HUDEP-2 (cell line): ENCODE data around the gene CYTIP.

ENCODE experiments used
- DNase-seq, 76 experiments: peaks; one replicate each; lab custom pipeline; 2025; ENCODE audit not compliant: unreplicated experiment in 76 of 76; lab: John Stamatoyannopoulos, UW

The CYTIP gene

GRCh38 chr2:157465554-157465953 is 21.7 kb upstream of the CYTIP start:
- DNase-seq = no peak

GRCh38 chr2:157463002-157463401 is 19.1 kb upstream of the CYTIP start:
- no peak for DNase-seq

- DNase-seq = no peak
Measured at GRCh38 chr2:157460897-157461296, 17.0 kb upstream of the CYTIP start.

DNA sequence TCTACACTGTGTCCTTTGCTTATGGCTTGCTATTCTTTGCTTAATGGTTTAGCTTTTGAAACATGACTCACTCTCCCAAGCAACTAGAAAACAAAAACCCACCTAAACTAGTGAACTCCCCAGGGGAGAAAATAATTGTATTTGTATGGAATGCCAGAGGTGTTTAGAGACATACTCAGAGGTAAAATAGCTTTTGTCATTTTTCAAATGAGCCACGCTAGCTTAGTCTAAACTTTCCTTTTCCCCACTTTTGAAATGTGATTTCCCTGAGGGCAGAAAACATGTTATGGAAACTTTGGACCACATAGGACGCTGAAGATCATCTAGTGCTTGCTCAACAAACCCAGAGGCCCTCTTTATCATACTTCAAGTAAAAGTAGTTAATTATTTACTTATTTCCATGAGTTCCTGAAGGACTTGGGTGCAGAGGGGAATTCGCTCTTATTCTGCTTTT is 16.5 kb upstream of the CYTIP start:
- no peak for DNase-seq

DNA sequence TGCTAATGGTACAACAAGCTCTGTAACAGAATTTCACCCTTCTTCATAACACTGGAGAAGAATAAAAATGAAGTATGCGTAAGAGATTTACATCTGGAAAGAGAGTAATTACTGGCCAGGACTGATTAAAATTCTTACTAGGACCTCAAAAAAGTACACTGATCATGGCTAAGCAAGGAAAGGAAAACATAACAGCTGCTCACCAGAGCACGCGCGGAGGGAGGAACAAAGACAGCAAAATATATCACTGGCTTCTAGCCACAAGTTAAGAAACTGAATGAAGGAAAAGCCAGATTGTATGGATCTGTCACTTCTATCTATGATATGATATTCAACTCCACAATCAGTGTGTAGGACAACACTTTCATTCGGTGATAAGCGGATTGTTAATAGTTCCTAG is 15.6 kb upstream of the CYTIP start:
- DNase-seq = no peak

- DNase-seq = no peak
Measured at GRCh38 chr2:157447741-157448140, 3.9 kb upstream of the CYTIP start.

DNA sequence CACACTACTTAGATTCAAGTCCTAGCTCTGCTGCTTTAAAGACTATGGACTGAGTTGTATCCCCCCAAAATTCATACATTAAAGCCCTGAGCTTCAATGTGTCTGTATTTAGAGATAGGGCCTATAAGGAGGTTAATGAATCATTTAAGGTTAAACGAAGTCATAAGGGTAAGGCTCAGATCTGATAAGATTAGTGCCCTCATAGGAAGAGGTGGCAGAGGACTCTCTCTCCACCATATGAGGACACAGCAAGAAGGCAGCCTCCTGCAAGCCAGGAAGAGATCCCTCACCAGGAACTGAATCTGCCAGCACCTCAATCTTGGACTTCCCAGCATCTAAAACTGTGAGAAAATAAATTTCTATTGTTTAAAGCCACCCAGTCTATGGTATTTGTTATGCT is 3.1 kb upstream of the CYTIP start:
- no peak for DNase-seq

DNA sequence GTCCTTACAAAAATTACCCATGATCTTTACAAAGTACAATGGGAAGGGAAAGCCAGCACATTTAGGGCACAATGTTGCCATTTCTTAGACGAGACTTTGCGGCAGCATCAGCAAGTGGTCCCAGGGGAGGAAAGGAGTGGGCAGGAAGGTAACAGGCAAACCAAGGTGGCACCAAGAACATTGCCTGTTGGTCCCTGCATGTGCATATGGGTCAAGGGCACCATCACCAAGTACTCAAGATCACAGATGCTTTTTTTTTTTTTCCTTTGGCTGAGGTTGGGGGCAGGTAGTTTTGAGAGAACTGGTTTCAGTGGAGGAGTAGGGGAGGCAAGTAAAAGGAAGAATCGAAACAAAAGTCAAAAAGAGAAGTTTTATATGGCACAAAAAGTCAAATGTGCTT is 752 bp upstream of the CYTIP start:
- DNase-seq = no peak

- DNase-seq = no peak
Measured at GRCh38 chr2:157443090-157443489, 799 bp downstream of the CYTIP start.

DNA sequence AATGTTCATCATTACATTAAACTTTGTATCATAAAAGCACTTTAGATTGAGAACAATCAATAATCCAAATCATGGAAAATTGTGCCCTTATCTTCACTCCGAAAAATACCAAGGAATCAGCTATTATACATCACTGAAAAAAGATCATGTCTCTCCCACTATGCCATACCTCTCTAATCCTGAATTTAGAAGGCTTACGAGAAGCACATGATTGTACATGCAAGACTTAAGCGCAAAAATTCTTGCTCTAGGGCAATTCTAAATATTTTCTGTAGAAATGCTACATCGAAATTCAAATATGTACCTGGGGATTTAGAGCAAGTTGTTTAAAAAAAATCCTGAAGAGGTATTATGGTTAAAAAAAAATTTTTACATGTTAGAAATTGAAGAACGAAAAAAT is 1.3 kb downstream of the CYTIP start:
- no peak for DNase-seq

DNA sequence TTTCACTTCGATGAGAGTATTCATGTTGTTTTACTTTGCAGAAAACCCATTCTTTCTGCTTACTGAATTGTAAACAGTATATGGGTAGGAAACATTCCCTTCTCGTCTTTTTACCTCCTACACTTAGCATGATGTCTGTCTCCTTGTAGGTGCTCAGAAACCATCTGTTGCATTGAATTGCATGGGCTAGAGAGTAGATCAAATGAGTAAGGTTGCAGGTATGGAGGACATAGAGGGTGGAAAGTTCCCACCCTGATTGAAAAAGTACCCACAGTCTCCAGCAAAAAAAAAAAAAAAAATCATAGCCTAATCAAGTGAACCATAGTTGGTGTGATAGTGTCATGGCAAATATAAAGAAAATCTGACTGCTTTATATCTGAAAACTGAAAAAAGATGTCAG is 1.7 kb downstream of the CYTIP start:
- DNase-seq = no peak

DNA sequence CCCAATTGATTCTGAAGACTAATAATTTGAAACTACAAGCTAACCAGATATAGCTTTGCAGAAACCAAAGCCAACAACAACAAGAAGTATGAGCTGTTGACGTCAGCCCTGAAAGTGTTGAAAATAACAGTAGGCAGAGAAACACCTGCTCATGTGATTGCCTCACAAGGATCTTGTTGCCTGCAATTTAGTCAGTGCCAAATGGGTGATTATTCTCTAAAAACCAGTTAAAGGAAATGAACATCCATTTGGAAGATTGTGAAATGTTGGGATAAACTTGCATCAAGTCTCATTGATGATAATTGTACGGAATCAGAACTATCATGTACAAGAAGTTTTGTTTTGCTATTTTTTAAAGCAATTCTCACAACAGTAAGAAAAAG is 2.8 kb downstream of the CYTIP start:
- DNase-seq = no peak

DNA sequence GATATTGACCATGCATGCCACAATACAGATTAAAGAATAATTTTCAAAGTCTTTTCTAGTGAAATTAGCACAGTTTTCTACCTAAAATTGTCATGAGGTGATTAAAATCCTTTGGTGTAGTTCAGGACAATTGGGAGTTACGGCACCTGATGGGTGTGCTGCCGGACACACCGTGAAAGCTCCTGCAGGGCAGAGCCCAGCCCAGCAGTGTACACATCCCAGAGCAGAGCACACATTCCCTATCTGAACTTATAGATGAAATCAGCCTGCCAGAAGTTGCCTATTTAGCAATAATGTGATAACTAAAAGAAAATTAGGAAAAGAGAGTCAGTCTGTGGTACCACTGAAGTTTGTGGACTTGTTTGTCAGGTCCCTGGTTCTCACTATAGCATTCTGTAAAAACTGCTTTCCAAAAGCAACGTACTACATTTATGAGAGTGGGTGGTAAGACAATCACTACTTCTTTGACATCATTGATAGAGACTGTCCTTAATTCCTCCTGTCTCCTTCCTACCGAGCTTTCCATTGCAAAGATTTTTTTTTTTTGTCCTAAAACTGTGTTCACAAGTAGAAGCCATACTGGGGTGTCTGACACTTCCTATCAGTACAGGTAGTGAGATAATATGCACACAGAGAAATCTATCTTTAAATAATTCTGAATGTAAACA is 3.4 kb downstream of the CYTIP start:
- no peak for DNase-seq

DNA sequence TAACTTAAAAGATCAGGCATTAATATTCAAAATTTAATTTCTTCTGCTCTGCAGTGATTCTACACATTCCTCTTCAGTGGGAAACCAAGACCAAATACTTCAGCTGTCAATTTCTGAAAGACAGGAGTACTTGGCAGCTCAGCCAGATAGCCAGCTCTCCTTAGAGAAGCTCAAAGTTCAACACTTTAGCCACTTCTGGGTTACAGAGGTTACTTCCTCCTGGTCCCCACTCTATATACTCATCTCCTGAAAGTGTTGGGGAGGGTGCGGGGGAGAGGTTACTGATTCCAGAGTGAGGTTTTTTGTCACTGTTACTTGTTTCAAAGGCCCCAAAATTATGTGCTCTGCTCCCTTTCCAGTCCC is 4.1 kb downstream of the CYTIP start:
- no peak for DNase-seq

DNA sequence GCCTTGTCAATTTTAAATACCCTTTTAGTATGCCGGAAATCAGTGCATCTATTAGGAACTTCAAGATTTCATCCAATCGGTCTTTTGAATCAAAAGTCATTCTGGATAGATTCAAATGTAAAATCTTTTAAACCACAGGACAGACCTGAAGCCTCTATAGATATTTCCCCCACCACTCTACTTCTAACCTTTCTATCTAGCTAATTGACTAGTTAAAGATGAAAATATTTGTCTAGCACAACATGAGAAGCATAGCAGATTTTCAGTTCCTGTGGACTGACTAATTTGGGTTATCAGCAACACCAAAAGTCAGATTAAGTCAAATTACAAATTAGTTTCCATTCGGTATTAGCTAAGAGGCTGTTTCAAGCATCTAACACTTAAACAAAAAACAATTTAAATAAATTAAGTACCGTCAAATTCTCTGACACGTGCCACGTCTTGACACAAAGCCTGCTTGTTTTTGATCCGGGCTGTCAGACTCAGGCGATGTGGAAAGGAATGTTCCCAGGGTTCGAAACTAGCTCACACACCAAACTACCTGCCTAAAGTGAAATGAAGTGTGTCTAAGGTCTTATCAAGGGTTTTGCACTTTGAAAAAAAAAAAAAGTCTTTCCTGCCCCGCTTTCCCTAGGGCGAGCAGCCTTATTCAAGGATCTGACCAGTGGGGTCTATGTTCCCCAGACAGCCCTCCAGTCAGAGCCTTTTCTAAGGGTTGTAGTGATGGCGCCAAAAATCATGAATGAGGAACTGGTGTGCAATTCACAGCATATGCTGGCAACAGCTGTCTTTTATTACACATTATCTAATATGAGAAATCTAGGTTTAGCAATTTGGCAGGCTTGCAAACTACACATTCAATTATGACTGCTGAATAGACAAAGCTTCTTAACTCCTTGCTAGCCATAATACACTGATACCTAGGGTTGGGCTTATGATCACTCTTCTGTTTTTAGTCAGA is 4.7 kb downstream of the CYTIP start:
- no peak for DNase-seq

DNA sequence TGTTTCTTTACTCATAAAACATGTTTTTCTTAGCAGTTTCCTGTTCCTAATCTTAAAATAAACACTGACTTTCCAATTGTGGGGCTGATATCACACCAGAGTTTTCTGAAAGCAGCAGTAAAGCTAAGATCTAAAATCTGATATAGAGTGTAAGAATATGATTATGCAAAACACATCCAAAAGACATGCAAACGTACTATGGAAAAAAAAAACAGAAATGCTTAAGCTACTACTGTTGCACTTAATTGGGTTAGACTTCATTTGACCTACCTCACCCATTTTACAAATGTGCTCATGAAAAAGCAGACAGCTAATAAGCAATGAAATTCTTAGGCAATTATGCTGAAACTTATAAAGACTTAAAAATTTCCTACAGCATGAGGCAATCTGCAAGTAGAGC is 10.5 kb downstream of the CYTIP start:
- no peak for DNase-seq

GRCh38 chr2:157432475-157433106 is 11.3 kb downstream of the CYTIP start:
- DNase-seq = no peak

DNA sequence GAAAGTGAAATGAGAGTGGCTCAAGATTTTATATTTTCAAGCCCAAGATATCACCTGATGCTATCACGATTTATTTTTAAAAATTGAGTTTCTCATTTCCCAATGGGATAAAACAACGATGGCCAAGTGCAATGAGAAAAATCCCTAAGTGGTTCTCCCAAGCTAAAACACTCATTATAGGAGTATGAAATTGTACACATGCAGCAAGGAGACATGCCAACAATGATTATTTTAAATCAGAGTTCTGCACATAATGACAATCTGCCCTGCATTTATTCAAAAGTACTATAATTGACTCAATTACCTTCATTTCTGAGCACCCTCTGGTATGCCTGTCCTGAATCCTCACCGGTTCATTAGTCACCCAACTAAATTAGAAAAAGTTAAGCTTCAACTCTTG is 12.7 kb downstream of the CYTIP start:
- DNase-seq = no peak

- no peak for DNase-seq
Measured at GRCh38 chr2:157428500-157429175, 15.3 kb downstream of the CYTIP start.

DNA sequence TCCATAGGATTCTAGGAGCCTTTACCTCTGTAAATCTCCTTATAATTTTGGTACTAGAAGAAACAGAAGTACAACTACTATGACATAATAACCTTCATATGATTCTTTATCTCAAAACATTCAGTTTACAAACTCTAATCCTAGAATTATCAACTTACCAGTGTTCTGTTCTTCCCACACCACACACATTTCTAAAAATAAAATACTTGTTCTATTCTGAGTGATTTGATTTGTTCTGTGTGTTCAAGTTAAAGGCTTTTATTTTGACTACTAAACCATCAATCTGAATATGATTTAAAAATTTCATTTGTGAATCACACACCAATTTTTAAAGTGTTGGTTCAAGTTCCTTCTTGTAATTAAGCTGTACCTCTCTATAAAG is 16.0 kb downstream of the CYTIP start:
- no peak for DNase-seq
